Mammary epithelial cell (primary cell): ENCODE results near the gene ITPR2.

Source experiments
- EZH2 ChIP-seq: IDR thresholded peaks from 2 replicates; pipeline ENCODE4 v1.6.1; 2012; ENCODE audit warnings: low read length, inconsistent platforms, borderline replicate concordance
- TF ChIP-seq, protein P1 (sequence below), 2 donors: IDR thresholded peaks in 1 of 2; conservative IDR thresholded peaks in 1 of 2; 2 replicates each; pipeline ENCODE4 v1.5.1; 2011 to 2012; ENCODE audit warnings: inconsistent platforms in 2 of 2, low read length in 2 of 2, mild to moderate bottlenecking in 2 of 2, control low read depth in 1 of 2, low read depth in 1 of 2; ENCODE audit not compliant: insufficient read depth in 1 of 2; ENCODE audit errors: extremely low read depth in 1 of 2

DNA sequence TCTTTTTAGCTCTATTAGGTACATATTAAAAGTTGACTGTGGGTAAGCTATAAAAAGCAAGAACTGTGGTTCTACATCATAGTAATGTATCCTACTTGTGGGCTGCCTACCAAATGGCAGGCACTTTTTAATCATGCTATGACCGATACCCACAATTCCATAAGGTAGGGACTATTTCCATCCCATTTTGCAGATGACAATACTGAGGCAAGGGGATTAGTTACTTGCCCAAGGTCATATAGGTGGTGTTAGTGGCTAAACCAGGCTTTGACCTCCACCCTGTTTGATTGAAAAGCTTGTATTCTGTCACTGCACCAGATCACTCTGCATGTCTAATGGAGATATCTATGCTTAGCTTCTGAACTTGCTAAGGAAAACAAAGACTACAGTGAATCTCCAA, 485.7 kb downstream of the ITPR2 start:
- TF ChIP-seq, protein P1, sequence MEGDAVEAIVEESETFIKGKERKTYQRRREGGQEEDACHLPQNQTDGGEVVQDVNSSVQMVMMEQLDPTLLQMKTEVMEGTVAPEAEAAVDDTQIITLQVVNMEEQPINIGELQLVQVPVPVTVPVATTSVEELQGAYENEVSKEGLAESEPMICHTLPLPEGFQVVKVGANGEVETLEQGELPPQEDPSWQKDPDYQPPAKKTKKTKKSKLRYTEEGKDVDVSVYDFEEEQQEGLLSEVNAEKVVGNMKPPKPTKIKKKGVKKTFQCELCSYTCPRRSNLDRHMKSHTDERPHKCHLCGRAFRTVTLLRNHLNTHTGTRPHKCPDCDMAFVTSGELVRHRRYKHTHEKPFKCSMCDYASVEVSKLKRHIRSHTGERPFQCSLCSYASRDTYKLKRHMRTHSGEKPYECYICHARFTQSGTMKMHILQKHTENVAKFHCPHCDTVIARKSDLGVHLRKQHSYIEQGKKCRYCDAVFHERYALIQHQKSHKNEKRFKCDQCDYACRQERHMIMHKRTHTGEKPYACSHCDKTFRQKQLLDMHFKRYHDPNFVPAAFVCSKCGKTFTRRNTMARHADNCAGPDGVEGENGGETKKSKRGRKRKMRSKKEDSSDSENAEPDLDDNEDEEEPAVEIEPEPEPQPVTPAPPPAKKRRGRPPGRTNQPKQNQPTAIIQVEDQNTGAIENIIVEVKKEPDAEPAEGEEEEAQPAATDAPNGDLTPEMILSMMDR (conservative IDR thresholded peaks at IDR 0.05 in 1 of 2, IDR thresholded peaks at IDR 0.05 in 1 of 2; ENCODE audit: extremely low read depth in 1 of 2, insufficient read depth in 1 of 2, low read depth in 1 of 2, low read length in 2 of 2) = no peak
- no peak for TF ChIP-seq EZH2
